ENCODE measurements around the gene TIPRL. TPM values are rescaled to one million over a fixed set of nuclear protein-coding genes. Genes with fewer than 3 reads are reported as not detected.
A peak's percentile ranks its signal among the peaks of the same experiment; 100 is the strongest.

The TIPRL gene
- 10 to 100 TPM; 50.9 to 51.2 TPM for total RNA-seq

- peaks cover 2% of the 10 kb centered on the region for H3K36me3 Mint-ChIP-seq
- DNase-seq: peak; percentile 96
- H3K9me3 Mint-ChIP-seq: no peaks in the 10 kb centered on the region
- H3K4me1 Mint-ChIP-seq: peaks cover 11% of the 10 kb centered on the region
- H3K4me3 Mint-ChIP-seq: no peak within 1 kb of the TSS
- peaks cover 3% of the 10 kb centered on the region for H3K27me3 Mint-ChIP-seq
- H3K27ac Mint-ChIP-seq: no peak within 1 kb of the TSS
These were observed at the start of gene TIPRL for GRCh38 chr1:168178638-168179437. TIPRL (plus strand) TSS chr1:168178962; CDS start chr1:168179078, 116 bp downstream.

GRCh38 chr1:168129933-168130332 lies 48.8 kb upstream of the TIPRL start:
- no peak for DNase-seq
- Mint-ChIP-seq H3K9me3 (peaks cover 1% of the 10 kb centered on the region), H3K27ac (no peak overlapping the region), H3K4me1 (no peaks in the 10 kb centered on the region), H3K27me3 (peaks cover 52% of the 10 kb centered on the region), H3K36me3 (peaks cover 2% of the 10 kb centered on the region), H3K4me3 (no peak overlapping the region)

DNA sequence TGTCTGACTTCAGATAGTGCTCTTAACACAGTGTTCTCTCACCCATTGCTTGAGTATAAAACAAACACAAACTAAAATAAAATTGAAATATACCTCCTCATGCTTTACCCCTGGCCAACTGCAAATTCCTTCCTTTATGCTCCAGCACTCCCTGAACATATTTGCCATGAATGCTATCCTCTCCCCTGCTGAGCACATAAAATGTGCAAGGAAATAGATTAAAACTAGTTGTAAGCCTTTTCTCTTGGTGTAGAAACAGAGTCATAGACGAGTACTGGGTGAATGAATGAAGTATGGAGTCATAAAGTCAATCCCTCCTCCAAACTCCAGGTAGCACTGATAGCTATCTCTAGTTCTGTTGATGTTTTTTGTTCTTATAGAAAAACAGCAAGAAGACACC lies 44.6 kb upstream of the TIPRL start:
- Mint-ChIP-seq H3K4me3 (no peak overlapping the region), H3K4me1 (peaks cover 25% of the 10 kb centered on the region), H3K9me3 (no peaks in the 10 kb centered on the region), H3K27ac (no peak overlapping the region), H3K36me3 (no peaks in the 10 kb centered on the region), H3K27me3 (peaks cover 66% of the 10 kb centered on the region)
- no peak for DNase-seq

GRCh38 chr1:168134642-168135041 lies 44.1 kb upstream of the TIPRL start:
- Mint-ChIP-seq H3K4me1 (peaks cover 27% of the 10 kb centered on the region), H3K27ac (no peak overlapping the region), H3K4me3 (no peak overlapping the region), H3K36me3 (no peaks in the 10 kb centered on the region), H3K27me3 (peaks cover 65% of the 10 kb centered on the region), H3K9me3 (no peaks in the 10 kb centered on the region)
- no peak for DNase-seq

- H3K27ac Mint-ChIP-seq: no peak overlapping the region
- H3K27me3 Mint-ChIP-seq: peaks cover 58% of the 10 kb centered on the region
- peaks cover 28% of the 10 kb centered on the region for H3K4me1 Mint-ChIP-seq
- H3K9me3 Mint-ChIP-seq: no peaks in the 10 kb centered on the region
- H3K36me3 Mint-ChIP-seq: no peaks in the 10 kb centered on the region
- DNase-seq: no peak
- H3K4me3 Mint-ChIP-seq: peak overlapping the region; percentile 73
These were observed 43.4 kb upstream of the TIPRL start for GRCh38 chr1:168135116-168135920.

DNA sequence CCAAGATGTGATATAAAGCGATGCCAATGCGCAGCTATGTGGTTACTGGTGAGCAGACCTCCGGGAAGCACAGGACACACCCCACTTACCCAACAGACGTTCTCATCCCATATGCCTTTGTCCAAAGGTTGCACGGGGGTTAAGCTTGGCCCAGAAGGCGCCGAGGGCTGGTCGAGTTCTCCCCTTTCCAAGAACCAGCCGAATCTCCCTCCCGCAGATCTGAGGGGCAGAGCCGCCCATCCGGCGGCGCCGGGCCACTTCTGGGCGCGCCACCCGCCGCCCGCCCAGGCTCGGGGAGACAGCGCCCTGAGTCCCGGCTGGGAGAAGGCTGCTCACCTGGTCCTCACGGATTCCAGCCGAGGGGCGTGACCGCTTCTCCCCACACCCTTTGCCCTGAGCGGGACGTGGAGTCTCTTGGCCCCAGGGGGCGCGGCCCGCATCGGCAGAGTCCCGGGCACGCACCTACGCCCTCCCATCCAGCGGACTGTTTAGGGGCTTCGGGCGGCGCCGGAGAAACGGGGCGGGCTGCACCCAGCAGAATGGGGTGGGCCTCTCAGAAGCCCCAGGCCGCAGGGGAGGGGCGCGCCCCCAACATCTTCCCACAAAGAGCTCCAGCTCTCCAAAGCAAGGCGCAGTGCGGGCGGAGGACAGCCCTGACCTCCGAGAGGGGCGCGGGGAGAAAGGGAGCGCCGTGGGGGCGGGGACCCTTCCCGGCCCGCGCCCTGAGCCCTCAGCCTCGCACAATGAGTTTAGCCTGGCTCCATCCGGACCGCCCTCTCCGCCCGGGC lies 42.6 kb upstream of the TIPRL start:
- Mint-ChIP-seq H3K9me3 (no peaks in the 10 kb centered on the region), H3K4me3 (peak overlapping the region; percentile 73), H3K27ac (no peak overlapping the region), H3K4me1 (peaks cover 28% of the 10 kb centered on the region), H3K36me3 (no peaks in the 10 kb centered on the region), H3K27me3 (peaks cover 52% of the 10 kb centered on the region)
- peak; percentile 34 for DNase-seq

- Mint-ChIP-seq H3K9me3 (no peaks in the 10 kb centered on the region), H3K4me1 (peaks cover 28% of the 10 kb centered on the region), H3K36me3 (no peaks in the 10 kb centered on the region), H3K4me3 (peak within 1 kb of the TSS; percentile 82), H3K27ac (peak within 1 kb of the TSS; percentile 69), H3K27me3 (peaks cover 44% of the 10 kb centered on the region)
- DNase-seq: no peak
These were observed 41.9 kb upstream of the TIPRL start, which contains the start of gene GPR161 for GRCh38 chr1:168136709-168137514. GPR161 (minus strand) TSS chr1:168136930; CDS start chr1:168104850, 32,080 bp downstream.

GRCh38 chr1:168137515-168137821 lies 41.3 kb upstream of the TIPRL start:
- no peaks in the 10 kb centered on the region for H3K9me3 Mint-ChIP-seq
- peaks cover 42% of the 10 kb centered on the region for H3K27me3 Mint-ChIP-seq
- peaks cover 28% of the 10 kb centered on the region for H3K4me1 Mint-ChIP-seq
- peak overlapping the region; percentile 82 for H3K4me3 Mint-ChIP-seq
- no peaks in the 10 kb centered on the region for H3K36me3 Mint-ChIP-seq
- peak overlapping the region; percentile 69 for H3K27ac Mint-ChIP-seq
- no peak for DNase-seq

GRCh38 chr1:168138134-168138533 lies 40.6 kb upstream of the TIPRL start:
- Mint-ChIP-seq H3K4me1 (peaks cover 28% of the 10 kb centered on the region), H3K27me3 (peaks cover 36% of the 10 kb centered on the region), H3K36me3 (no peaks in the 10 kb centered on the region), H3K9me3 (no peaks in the 10 kb centered on the region), H3K4me3 (peak overlapping the region; percentile 82), H3K27ac (no peak overlapping the region)
- no peak for DNase-seq

DNA sequence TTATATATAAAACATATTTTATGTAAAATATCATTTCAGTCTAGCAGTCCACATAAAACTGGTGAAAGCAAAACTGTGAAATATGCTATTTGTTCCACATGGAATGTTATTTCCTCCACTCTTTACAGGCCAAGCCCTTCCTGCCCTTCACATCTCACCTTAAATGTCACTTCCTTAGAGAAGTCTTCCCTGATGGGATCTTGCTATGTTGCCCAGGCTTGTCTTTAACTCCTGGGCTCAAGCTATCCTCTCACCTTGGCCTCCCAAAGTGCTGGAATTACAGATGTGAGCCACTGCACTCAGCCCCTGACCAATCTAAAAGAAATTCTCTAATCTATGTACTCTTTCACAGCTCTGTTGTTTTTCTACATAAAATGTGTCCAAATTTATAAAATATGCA lies 39.7 kb upstream of the TIPRL start:
- Mint-ChIP-seq H3K4me3 (no peak overlapping the region), H3K36me3 (no peaks in the 10 kb centered on the region), H3K27ac (no peak overlapping the region), H3K27me3 (peaks cover 31% of the 10 kb centered on the region), H3K9me3 (no peaks in the 10 kb centered on the region), H3K4me1 (peaks cover 28% of the 10 kb centered on the region)
- DNase-seq: no peak

DNA sequence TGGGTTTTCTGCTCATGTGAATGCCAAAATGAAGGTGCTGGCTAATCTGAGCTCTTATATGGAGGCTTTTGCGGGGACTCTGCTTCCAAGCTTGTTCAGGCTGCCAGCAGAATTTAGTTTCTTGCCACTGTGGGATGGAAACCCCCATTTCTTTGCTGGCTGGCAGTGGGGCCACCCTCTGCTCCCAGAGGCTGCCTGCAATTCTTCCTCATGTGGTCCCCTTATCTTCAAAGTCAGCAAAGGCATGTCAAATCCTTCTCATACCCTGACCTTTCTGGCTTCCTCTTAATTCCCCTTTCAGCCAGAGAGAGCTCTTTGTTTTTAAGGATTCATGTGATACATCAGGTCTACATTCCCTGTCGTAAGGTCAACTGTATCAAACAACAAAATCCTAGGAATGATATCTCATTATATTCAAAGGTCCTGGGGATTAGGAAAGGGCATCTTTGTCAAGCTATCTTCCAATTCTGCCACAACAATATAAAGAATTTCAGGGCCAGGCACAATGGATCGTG lies 36.8 kb upstream of the TIPRL start:
- H3K36me3 Mint-ChIP-seq: no peaks in the 10 kb centered on the region
- no peak for DNase-seq
- H3K4me1 Mint-ChIP-seq: peaks cover 27% of the 10 kb centered on the region
- no peaks in the 10 kb centered on the region for H3K9me3 Mint-ChIP-seq
- H3K4me3 Mint-ChIP-seq: no peak overlapping the region
- no peak overlapping the region for H3K27ac Mint-ChIP-seq
- peaks cover 10% of the 10 kb centered on the region for H3K27me3 Mint-ChIP-seq

DNA sequence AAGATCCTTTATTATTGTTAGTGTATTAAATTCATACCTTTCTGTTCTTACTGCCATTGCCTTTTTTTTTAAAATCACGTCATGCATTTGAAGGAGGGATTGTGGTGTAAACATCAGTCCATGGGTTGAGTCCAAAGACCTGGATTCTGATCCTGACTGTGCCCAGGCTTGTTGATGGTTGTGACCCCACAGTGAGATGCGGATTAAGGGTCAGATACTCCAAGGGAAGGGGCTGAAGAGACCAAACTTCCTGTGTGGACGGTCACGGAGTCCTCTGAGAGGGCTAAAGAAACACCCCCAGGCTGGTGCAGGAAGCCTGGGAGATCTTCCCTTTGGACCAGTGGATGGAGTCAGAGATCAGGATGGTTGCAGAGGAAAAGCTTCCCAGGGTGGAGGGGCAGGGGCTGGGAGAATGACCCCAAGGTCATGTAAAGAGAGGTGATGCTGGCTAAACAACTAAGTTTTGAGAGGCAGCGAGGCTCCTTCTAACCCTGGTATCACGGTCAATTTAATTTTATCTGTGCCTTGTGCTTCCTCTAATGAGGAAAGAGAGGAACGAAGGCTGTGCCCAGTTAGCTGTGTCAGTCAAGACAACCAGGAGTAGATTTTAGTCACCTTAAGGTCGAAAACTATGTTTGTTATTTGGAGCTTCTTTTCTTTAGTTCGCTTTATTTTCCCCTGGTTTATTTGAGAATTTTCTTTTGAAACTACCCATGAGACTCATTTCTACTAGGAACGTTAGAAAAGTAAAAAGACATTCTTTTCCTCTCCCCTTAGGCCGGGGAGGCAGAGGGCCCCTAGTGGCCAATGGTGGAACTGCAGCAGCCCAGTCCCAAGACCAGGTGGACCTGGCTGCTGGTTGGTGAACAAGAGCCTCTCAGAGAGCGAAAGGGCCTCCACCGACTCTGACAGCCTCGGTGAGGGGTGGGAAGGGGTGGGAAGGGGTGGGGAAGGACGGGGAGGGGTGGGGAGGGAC lies 33.3 kb upstream of the TIPRL start:
- Mint-ChIP-seq H3K36me3 (no peaks in the 10 kb centered on the region), H3K4me3 (peak overlapping the region; percentile 34), H3K27me3 (no peaks in the 10 kb centered on the region), H3K9me3 (no peaks in the 10 kb centered on the region), H3K4me1 (peaks cover 16% of the 10 kb centered on the region), H3K27ac (no peak overlapping the region)
- DNase-seq: peak; percentile 83

GRCh38 chr1:168146160-168146539 lies 32.6 kb upstream of the TIPRL start:
- no peaks in the 10 kb centered on the region for H3K36me3 Mint-ChIP-seq
- H3K9me3 Mint-ChIP-seq: no peaks in the 10 kb centered on the region
- no peaks in the 10 kb centered on the region for H3K27me3 Mint-ChIP-seq
- H3K4me1 Mint-ChIP-seq: peaks cover 16% of the 10 kb centered on the region
- no peak overlapping the region for H3K4me3 Mint-ChIP-seq
- DNase-seq: no peak
- no peak overlapping the region for H3K27ac Mint-ChIP-seq
